HG02840 (cell line): ENCODE data around the gene NPHS2.

Experiments
- ATAC-seq: cut with Tn5 transposase; IDR thresholded peaks from one replicate; pipeline ENCODE4 v1.9.1; 2021; ENCODE audit warnings: mild to moderate bottlenecking, moderate library complexity, moderate number of reproducible peaks; ENCODE audit not compliant: unreplicated experiment, low FRiP score

Gene NPHS2

GRCh38 chr1:179575497-179576314, at the start of gene NPHS2:
Gene NPHS2, minus strand, starts transcription at chr1:179575948. Its CDS starts 84 bp downstream, at chr1:179575864.
- no peak for ATAC-seq

- no peak for ATAC-seq
Measured at GRCh38 chr1:179612361-179612760, 36.6 kb upstream of the NPHS2 start.

GRCh38 chr1:179601093-179601492, 25.3 kb upstream of the NPHS2 start:
- ATAC-seq = no peak

- ATAC-seq = no peak
Measured at GRCh38 chr1:179599623-179600249, 24.0 kb upstream of the NPHS2 start.

- ATAC-seq = no peak
Measured at GRCh38 chr1:179598631-179599030, 22.9 kb upstream of the NPHS2 start.

- no peak for ATAC-seq
Measured at GRCh38 chr1:179591592-179592580, 16.1 kb upstream of the NPHS2 start, which contains the start of gene TDRD5. Gene TDRD5, plus strand, starts transcription at chr1:179591832. Its CDS starts 784 bp downstream, at chr1:179592616.

GRCh38 chr1:179591253-179591591, 15.5 kb upstream of the NPHS2 start:
- no peak for ATAC-seq

- no peak for ATAC-seq
Measured at GRCh38 chr1:179590671-179591070, 14.9 kb upstream of the NPHS2 start.

- no peak for ATAC-seq
Measured at GRCh38 chr1:179589509-179589908, 13.8 kb upstream of the NPHS2 start.

GRCh38 chr1:179588425-179589024, 12.8 kb upstream of the NPHS2 start:
- ATAC-seq = no peak

- ATAC-seq = no peak
Measured at GRCh38 chr1:179587336-179587735, 11.6 kb upstream of the NPHS2 start.

- ATAC-seq = no peak
Measured at GRCh38 chr1:179586107-179586823, 10.5 kb upstream of the NPHS2 start.

- no peak for ATAC-seq
Measured at GRCh38 chr1:179583771-179584320, 8.1 kb upstream of the NPHS2 start.

GRCh38 chr1:179576509-179576908, 761 bp upstream of the NPHS2 start:
- ATAC-seq = no peak

- no peak for ATAC-seq
Measured at GRCh38 chr1:179558078-179558477, 17.7 kb downstream of the NPHS2 start.

- no peak for ATAC-seq
Measured at GRCh38 chr1:179554427-179554826, 21.3 kb downstream of the NPHS2 start.

GRCh38 chr1:179550746-179551682, 24.7 kb downstream of the NPHS2 start:
- ATAC-seq = no peak

- ATAC-seq = no peak
Measured at GRCh38 chr1:179549368-179549700, 26.4 kb downstream of the NPHS2 start.
